Gastroesophageal sphincter (tissue), 4 donors: ENCODE results near the gene C17orf107. TPM values are rescaled to one million over a fixed set of nuclear protein-coding genes. Genes with fewer than 3 reads are reported as not detected.

Source experiments
- ATAC-seq: fragments of 150-250 bp; one replicate; pipeline ENCODE4 v1.9.1; 2016; ENCODE audit warnings: mild to moderate bottlenecking, moderate library complexity
- H3K27ac ChIP-seq, 4 donors: fragments of 200-600 bp; sonication (generic) in 3 of 4; 1 replicate in 3 of 4; 2 replicates in 1 of 4; pipeline ENCODE4 v1.5.1; 2016 to 2019
- H3K27me3 ChIP-seq: fragments of 200-600 bp; sonication (generic); one replicate; pipeline ENCODE4 v1.5.1; 2019
- H3K36me3 ChIP-seq, 2 donors: fragments of 200-600 bp; sonication (generic); one replicate each; pipeline ENCODE4 v1.5.1; 2019; ENCODE audit warnings: control low read depth in 1 of 2
- H3K4me1 ChIP-seq, 3 donors: fragments of 200-600 bp; sonication (generic); 1 replicate in 2 of 3; 2 replicates in 1 of 3; pipeline ENCODE4 v1.5.1; 2016 to 2019; ENCODE audit warnings: control low read depth in 2 of 3
- H3K4me3 ChIP-seq, 2 donors: fragments of 200-600 bp; sonication (generic); one replicate each; pipeline ENCODE4 v1.5.1; 2019; ENCODE audit warnings: mild to moderate bottlenecking in 1 of 2, moderate library complexity in 1 of 2
- H3K9me3 ChIP-seq, 3 donors: fragments of 200-600 bp; sonication (generic); one replicate each; pipeline ENCODE4 v1.5.1; 2017 to 2019; ENCODE audit warnings: control low read depth in 2 of 3
- CTCF ChIP-seq, 4 experiments: fragments of 200-600 bp in 2 of 4; fragments of 450-650 bp in 2 of 4; sonication (generic) in 1 of 4; IDR thresholded peaks; one replicate each; pipeline ENCODE4 v1.5.1; 2017 to 2019; ENCODE audit warnings: antibody characterized with exemption in 4 of 4, mild to moderate bottlenecking in 2 of 4, moderate library complexity in 2 of 4
- EP300 ChIP-seq: sonication (generic); formaldehyde crosslinking; IDR thresholded peaks from one replicate; pipeline ENCODE4 v1.6.1; 2017; ENCODE audit warnings: antibody characterized with exemption, mild to moderate bottlenecking
- POLR2A ChIP-seq, 2 donors: fragments of 450-650 bp; IDR thresholded peaks; one replicate each; pipeline ENCODE4 v1.6.1; 2017; ENCODE audit warnings: antibody characterized with exemption in 2 of 2, mild to moderate bottlenecking in 2 of 2, moderate library complexity in 1 of 2
- POLR2AphosphoS5 ChIP-seq: sonication (generic); formaldehyde crosslinking; IDR thresholded peaks from one replicate; pipeline ENCODE4 v1.6.1; 2017; ENCODE audit warnings: antibody characterized with exemption
- WGBS, 2 donors: methylation state at CpG; one replicate each; pipeline ENCODE4 v1.1.5; 2018; ENCODE audit warnings: low coverage in 1 of 2; 5-methylcytosine and 5-hydroxymethylcytosine counted together
- total RNA-seq, 4 donors: library from RNA; depleted of rRNA; stranded (reverse); fragments of >200 nt; gene quantifications; one replicate each; pipeline ENCODE4 v1.1.0, GENCODE V29; 2016

C17orf107 gene
- total RNA-seq, 4 donors from 2014 or later = 0.30 to 0.81 (median 0.68) TPM

GRCh38 chr17:4897198-4897687 lies 2.1 kb upstream of the C17orf107 start:
- no peak for ATAC-seq
- Histone ChIP-seq H3K27ac (no peak overlapping the region), H3K9me3 (no peaks in the 10 kb centered on the region), H3K4me1 (peaks cover 0 to 35% (median 11%) of the 10 kb centered on the region in 3 donors), H3K4me3 (no peak overlapping the region), H3K36me3 (peaks cover 0 to 55% of the 10 kb centered on the region in 2 donors), H3K27me3 (peaks cover 36% of the 10 kb centered on the region)
- no peak for TF ChIP-seq CTCF (IDR thresholded peaks at IDR 0.05)
- no peak for TF ChIP-seq POLR2A (IDR thresholded peaks at IDR 0.05)
- 65 to 80% methylated on average over 1 to 8 of the region's 10 CpGs for WGBS, 2 donors

GRCh38 chr17:4897785-4898184 lies 1.6 kb upstream of the C17orf107 start:
- peaks cover 0 to 37% (median 11%) of the 10 kb centered on the region in 3 donors for H3K4me1 ChIP-seq
- ATAC-seq = no peak
- 100% methylated on average over 1 of the region's 5 CpGs; no CpG with 5 or more reads in 1 of the 2 donors for WGBS, 2 donors
- no peaks in the 10 kb centered on the region for H3K9me3 ChIP-seq
- H3K27ac ChIP-seq = no peak overlapping the region
- TF ChIP-seq CTCF (IDR thresholded peaks at IDR 0.05) (no peak), POLR2AphosphoS5 (no peak), EP300 (no peak), POLR2A (IDR thresholded peaks at IDR 0.05) (no peak)
- peaks cover 0 to 50% of the 10 kb centered on the region in 2 donors for H3K36me3 ChIP-seq
- H3K4me3 ChIP-seq = no peak overlapping the region
- peaks cover 36% of the 10 kb centered on the region for H3K27me3 ChIP-seq

GRCh38 chr17:4898351-4898750 lies 985 bp upstream of the C17orf107 start:
- Histone ChIP-seq H3K4me3 (no peak overlapping the region), H3K27ac (no peak overlapping the region), H3K36me3 (peaks cover 0 to 44% of the 10 kb centered on the region in 2 donors), H3K27me3 (peaks cover 36% of the 10 kb centered on the region), H3K4me1 (peaks cover 0 to 37% (median 11%) of the 10 kb centered on the region in 3 donors), H3K9me3 (no peaks in the 10 kb centered on the region)
- no peak for ATAC-seq
- WGBS, 2 donors = 77 to 94% methylated on average over 2 to 3 of the region's 8 CpGs
- no peak for TF ChIP-seq POLR2A (IDR thresholded peaks at IDR 0.05)
- TF ChIP-seq CTCF (IDR thresholded peaks at IDR 0.05) = no peak
- TF ChIP-seq EP300 = no peak
- TF ChIP-seq POLR2AphosphoS5 = no peak

GRCh38 chr17:4898927-4899326 lies 409 bp upstream of the C17orf107 start:
- ATAC-seq = no peak
- Histone ChIP-seq H3K9me3 (no peaks in the 10 kb centered on the region), H3K27ac (peak overlapping the region in 1 of 4 donors; percentile 24), H3K27me3 (peaks cover 39% of the 10 kb centered on the region), H3K36me3 (peaks cover 0 to 38% of the 10 kb centered on the region in 2 donors), H3K4me3 (peak overlapping the region; percentile 11 to 55), H3K4me1 (peaks cover 0 to 37% (median 11%) of the 10 kb centered on the region in 3 donors)
- whole genome bisulfite sequencing, 2 donors = no CpG with 5 or more reads among the region's 34 CpGs
- TF ChIP-seq POLR2A (IDR thresholded peaks at IDR 0.05) = no peak
- no peak for TF ChIP-seq CTCF (IDR thresholded peaks at IDR 0.05)
- no peak for TF ChIP-seq POLR2AphosphoS5
- no peak for TF ChIP-seq EP300
